Sigmoid colon (tissue), 4 donors: ENCODE measurements around the gene POLR3A.

Source experiments
- EP300 ChIP-seq, 4 donors: sonication (generic); formaldehyde crosslinking; IDR thresholded peaks; one replicate each; pipeline ENCODE4 v1.6.1; 2017; ENCODE audit warnings: antibody characterized with exemption in 4 of 4
- POLR2A ChIP-seq, 2 donors: fragments of 450-650 bp; IDR thresholded peaks; one replicate each; pipeline ENCODE4 v1.6.1; 2016; ENCODE audit warnings: antibody characterized with exemption in 2 of 2, mild to moderate bottlenecking in 2 of 2, moderate library complexity in 2 of 2
- POLR2AphosphoS5 ChIP-seq, 4 donors: sonication (generic); formaldehyde crosslinking; IDR thresholded peaks; one replicate each; pipeline ENCODE4 v1.6.1; 2017; ENCODE audit warnings: antibody characterized with exemption in 4 of 4
- TF ChIP-seq, protein P1 (sequence below), 4 experiments: fragments of 450-650 bp in 3 of 4; fragments of 200-600 bp in 1 of 4; IDR thresholded peaks; one replicate each; pipeline ENCODE4 v1.5.1; 2016 to 2019; ENCODE audit warnings: antibody characterized with exemption in 4 of 4, mild to moderate bottlenecking in 3 of 4, moderate library complexity in 2 of 4

GRCh38 chr10:78028438-78029268 lies 662 bp downstream of the POLR3A start:
- no peak for TF ChIP-seq POLR2AphosphoS5 (IDR thresholded peaks at IDR 0.05)
- no peak for TF ChIP-seq POLR2A (IDR thresholded peaks at IDR 0.05)
- TF ChIP-seq, protein P1, sequence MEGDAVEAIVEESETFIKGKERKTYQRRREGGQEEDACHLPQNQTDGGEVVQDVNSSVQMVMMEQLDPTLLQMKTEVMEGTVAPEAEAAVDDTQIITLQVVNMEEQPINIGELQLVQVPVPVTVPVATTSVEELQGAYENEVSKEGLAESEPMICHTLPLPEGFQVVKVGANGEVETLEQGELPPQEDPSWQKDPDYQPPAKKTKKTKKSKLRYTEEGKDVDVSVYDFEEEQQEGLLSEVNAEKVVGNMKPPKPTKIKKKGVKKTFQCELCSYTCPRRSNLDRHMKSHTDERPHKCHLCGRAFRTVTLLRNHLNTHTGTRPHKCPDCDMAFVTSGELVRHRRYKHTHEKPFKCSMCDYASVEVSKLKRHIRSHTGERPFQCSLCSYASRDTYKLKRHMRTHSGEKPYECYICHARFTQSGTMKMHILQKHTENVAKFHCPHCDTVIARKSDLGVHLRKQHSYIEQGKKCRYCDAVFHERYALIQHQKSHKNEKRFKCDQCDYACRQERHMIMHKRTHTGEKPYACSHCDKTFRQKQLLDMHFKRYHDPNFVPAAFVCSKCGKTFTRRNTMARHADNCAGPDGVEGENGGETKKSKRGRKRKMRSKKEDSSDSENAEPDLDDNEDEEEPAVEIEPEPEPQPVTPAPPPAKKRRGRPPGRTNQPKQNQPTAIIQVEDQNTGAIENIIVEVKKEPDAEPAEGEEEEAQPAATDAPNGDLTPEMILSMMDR (IDR thresholded peaks at IDR 0.05), result no peak
- no peak for TF ChIP-seq EP300 (IDR thresholded peaks at IDR 0.05)
